GM19023 (cell line): Measurements from ENCODE around the gene PTX4.

ENCODE experiments used
- ATAC-seq: cut with Tn5 transposase; IDR thresholded peaks from one replicate; pipeline ENCODE4 v1.9.1; 2021; ENCODE audit warnings: mild to moderate bottlenecking, moderate library complexity; ENCODE audit not compliant: unreplicated experiment

Gene PTX4

DNA sequence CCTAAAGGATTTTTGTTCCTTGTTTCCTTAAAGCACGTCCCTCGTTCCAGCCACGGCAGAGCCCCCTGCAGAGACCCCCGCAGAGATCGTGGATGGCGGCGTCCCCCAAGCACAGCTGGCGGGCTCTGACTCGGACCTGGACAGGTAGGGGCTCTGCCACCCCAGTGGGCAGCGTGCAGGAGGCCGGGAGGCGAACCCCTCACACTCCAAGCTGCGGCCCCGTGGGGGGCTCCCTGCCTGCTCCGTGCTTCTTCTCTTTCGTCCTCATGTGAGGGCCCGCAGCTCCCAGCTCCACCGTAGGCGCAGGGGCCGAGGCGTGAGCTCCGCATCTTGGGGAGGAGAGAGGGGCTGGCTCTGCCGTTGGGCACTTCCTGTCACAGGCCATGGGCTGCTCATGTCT is 12.9 kb upstream of the PTX4 start:
- ATAC-seq, result no peak

DNA sequence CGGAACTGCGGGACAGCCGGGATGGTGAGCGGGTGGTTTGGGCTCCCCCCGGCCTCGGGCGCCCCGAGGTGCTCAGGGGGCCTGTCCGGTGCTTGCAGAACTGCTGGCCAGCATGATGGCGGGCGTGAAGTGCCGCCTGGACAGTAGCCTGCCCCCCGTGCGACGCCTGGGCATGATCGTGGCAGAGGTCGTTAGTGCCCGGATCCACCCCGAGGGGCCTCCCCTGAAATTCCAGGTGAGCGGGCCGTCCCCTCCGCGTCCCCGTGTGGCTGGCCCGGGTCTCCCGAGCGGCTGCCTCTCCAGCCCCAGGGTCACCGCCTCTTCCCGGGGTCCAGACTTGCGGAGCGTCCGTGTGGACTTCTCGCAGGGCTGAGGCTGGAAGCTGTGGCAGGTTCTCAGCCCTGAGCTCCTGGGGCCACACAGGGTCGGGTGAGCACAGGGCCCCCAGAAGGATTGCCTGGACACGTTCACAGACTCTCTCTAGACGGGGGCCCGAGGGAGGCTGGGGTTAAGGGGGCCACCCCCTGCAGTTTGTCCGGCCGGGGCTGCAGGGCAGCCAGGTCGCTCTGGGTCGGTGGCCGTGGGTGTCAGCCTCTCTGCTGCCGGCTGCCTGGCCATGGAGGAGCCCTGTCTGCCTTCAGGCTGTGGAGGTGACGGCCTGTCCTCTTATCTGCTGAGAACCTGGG is 11.9 kb upstream of the PTX4 start:
- no peak for ATAC-seq

GRCh38 chr16:1499756-1500464 is 11.2 kb upstream of the PTX4 start:
- ATAC-seq, result no peak

DNA sequence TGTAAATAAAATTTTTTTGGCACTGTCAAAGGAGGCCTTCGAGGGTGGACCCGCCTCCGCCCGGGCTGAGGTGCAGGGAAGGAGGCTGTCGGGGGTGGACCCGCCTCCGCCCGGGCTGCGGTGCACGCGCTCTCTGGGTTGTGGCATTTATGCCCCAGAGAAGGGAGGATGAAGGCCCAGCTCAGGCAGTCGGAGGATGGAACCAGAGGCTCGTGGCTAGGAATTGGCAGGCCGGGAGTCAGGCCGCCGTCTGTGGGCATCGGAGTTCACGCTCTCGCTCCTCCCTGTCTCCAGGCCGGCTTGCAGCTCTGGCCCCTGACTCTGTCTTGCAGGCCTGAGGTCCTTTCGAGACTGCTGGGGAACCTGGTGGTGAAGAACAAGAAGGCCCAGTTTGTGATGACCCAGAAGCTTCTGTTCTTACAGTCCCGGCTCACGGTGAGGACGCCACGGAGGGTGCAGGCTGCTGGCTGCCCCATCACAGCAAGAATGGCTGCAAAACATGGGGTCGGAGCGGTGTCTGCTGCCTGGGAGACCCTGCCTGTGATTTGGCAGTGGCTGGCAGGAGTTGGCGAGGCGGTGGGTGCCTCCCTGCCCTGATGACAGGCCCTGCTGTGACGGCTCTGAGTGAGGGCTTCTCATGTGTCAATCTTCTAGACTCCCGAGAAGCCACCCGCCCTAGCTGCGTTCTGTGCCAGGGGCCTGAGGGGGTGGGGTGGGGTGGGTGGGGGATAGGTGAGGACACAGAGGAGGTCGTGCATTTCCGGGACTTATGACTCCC is 10.3 kb upstream of the PTX4 start:
- ATAC-seq, result no peak

DNA sequence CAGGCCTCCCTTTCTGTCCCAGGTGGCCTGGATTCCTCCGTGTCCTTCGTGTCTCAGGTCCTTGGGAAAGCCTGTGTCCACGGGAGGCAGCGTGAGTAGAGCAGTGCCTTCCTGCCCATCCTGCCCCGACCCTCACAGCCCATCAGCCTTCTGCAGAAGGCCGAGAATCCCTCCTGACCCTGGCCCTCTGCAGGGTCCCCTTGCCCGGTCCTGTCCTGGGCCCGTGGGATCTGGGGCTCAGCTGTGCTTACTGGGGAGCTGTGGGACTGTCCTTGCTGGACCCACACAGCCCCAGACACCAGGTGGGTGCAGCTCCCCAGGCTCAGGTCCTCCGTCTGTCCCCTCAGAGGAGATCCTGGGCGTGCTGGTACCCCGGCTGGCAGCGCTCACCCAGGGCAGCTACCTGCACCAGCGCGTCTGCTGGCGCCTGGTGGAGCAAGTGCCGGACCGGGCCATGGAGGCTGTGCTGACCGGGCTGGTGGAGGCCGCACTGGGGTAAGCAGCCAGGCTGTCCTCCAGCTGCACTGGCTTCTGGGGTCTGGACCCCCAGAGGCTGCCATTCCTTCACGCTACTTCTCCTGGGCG is 8.4 kb upstream of the PTX4 start:
- ATAC-seq, result no peak

- no peak for ATAC-seq
Observed at GRCh38 chr16:1496464-1496863, 7.7 kb upstream of the PTX4 start.

DNA sequence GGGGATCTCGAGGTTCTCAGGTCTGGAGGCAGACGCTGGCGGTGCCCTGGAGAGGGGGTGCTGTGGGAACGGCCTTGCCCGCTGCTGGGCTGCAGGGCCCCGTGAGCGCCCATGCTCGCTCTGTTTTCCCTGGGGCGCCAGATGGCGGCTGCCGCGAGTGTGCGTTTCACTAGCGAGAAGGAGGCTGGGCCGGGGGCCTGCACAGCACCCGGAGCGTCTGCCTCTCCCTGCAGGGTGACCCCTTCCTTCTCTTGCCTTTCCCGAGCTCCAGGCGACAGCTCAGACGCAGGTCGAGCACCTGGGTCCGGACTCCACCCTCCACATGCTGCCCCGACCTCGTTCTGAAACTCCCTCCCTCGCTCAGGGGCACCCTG is 7.1 kb upstream of the PTX4 start:
- ATAC-seq, result no peak

DNA sequence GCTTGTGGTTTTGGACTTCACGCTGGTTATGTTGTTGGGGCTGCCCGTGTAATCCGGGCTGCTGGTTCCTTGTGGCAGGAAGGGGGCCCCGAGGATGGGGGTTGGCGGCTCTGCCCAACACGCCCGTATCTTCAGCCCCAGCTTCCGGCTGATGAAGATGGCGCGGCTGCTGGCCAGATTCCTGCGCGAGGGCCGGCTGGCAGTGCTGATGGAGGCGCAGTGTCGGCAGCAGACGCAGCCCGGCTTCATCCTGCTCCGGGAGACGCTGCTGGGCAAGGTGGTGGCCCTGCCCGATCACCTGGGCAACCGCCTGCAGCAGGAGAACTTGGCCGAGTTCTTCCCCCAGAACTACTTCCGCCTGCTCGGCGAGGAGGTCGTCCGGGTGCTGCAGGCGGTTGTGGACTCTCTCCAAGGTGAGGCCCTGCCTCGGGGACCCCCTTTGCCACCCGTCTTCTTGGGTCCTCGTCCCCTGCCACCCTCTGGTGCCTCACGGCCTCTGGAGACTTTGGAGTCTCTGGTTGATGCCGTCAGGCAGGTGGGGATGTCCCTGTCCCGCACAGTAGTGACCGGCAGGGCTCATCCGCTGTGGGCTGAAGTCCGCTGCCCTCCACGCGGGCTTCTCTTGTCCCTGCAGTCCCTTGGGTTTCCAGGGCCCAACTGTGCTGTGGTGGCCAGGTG is 6.6 kb upstream of the PTX4 start:
- no peak for ATAC-seq

DNA sequence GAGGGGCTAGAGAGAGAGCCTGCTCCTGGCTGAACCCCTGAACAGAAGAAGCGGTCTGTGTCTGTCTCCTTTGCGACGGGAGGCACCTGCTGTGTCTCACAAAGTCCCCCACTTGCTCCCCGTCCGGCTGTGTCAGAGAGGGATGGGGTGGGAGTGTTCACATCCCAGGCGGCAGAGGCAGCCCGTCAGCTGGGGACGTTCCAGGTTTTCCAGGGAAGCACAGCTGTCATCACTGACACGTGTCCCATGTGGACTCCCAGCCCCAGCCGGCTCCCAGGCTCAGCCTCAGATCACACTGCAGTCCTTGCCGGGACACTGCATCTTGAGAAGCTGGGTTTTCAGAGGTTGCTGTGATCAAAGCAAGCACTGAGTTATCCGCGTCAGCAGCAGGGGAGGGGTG is 6.0 kb upstream of the PTX4 start:
- no peak for ATAC-seq

GRCh38 chr16:1494129-1494640 is 5.4 kb upstream of the PTX4 start:
- no peak for ATAC-seq

- ATAC-seq, result no peak
Observed at GRCh38 chr16:1493746-1494094, 5.0 kb upstream of the PTX4 start.

DNA sequence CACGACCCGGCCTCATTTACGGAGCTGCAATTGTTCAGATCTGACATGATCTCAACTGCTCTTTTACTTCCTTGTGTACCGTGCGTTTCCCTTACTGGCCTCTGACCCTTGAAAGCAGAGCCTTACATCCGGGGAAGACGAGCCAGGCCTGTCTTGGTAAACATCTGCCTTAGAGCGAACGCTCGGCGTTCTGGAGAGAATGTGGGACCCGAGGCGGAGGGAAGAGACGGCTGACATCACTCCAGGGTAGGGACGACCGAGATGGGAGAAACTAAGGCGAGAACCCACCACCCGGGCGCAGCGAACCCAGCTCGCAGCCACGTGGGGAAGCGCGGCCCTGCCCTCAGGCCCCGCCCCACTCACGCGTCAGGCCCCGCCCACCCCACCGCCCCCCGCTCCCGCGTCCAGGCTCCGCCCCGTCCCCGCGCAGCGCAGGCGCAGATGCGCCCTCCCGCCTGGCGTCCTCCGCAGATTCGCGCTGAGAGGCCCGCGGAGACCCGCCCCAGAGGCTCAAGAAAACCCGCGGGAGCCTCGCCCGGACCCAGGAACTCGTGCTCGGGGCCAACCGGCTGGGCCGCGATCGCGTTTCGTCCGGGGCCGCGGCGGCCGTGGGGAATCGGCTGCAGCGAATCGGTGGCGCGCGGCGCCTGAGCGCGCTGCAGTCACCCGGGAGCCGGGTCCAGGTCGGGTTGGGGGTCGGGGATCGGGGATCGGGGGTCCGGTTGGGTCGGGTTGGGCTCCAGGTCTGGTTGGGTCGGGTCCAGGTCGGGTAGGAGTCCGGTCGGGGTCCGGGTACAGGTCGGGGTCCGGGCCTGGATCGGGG is 4.4 kb upstream of the PTX4 start, which contains the start of gene TELO2:
TSS of gene TELO2 (plus strand) at position 438 of the 823 bp plus-strand sequence. CDS start 922 bp downstream, outside the sequence.
- ATAC-seq, result no peak

- ATAC-seq, result no peak
Observed at GRCh38 chr16:1492082-1492922, 3.6 kb upstream of the PTX4 start.

DNA sequence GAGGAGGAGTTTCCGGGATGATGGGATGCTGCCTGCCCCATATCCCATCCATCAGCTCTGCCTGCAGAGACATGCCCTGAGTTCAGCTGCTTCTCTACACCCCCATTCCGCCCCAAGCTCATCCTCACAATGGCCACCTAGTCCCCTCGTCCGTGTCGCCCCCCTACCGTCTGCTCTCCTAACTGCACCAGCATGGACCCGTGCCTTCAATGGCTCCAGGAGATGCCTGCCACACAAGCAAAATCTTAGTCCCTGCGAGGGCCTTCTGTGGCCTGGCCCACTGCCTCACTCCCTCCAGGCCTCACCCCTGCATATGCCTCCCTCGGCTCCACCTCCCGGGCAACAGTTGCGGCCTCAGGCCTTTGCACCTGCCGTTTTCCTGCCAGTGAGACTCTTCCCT is 2.6 kb upstream of the PTX4 start:
- ATAC-seq, result no peak

GRCh38 chr16:1489077-1489476 is 333 bp upstream of the PTX4 start:
- ATAC-seq, result no peak

DNA sequence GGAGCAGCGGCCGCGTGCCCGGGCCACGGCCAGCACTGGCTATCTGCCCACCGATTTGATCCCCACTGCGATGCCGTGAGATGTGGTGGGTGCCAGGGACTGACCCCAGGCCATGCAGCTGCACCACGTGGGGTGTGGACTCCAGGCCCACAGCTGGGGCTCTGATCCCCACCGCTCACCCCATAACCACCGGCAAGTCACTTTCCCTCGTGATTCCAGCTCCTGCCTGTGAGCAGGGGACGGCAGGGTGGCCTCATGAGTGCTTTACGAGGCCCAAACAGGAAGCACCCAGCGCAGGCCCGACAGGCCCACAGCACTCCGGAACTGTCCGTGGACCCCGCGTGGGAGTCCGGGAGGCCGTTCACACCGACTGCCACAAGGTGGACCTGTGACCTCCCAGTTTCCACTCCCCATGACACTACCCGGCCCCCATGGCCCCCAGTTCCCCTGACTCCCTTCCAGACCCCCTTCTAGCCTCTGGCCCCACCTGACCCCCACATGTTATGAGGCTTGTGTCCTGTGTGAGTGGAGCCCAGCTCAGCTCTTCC is 616 bp downstream of the PTX4 start:
- ATAC-seq, result no peak

DNA sequence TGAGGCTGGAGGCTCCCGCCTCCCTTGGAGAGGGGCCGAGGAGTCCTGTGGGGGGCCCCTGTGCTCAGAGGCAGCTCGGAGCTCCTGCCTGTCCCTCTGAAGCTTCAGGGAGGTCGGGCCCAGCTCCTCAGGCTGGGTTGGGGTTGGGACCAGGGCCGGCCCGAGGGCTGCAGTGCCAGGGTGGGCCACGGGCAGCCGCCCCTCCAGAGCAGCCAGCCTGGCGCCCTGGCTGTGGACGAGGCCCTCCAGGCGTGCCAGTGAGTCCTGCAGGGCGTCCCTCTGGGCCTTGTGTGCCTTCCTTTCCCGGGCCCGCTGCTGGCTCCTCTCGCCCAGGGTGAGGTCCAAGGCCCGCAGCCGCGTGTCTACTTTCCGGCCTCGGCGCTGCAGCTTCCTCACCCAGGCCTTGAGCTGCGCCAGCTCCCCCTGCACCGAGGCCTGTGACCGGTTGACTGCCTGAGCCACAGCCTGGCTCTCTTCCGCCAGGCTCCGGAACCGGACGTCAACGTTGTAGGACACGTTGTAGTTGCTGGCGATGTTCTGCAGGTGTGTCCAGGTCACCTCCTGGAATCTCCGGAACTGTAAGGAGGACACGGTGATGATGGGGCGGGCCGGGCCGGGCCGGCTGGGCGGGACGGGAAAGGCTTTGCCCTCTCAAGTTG is 1.2 kb downstream of the PTX4 start:
- ATAC-seq, result no peak
